ENCODE data around the gene HEY2. TPM values are rescaled to one million over a fixed set of nuclear protein-coding genes. Genes with fewer than 3 reads are reported as not detected.

The HEY2 gene
- total and polyA plus RNA-seq, 2 donors (not counting 1 experiment from before 2014, with no cell fraction given): not detected

DNA sequence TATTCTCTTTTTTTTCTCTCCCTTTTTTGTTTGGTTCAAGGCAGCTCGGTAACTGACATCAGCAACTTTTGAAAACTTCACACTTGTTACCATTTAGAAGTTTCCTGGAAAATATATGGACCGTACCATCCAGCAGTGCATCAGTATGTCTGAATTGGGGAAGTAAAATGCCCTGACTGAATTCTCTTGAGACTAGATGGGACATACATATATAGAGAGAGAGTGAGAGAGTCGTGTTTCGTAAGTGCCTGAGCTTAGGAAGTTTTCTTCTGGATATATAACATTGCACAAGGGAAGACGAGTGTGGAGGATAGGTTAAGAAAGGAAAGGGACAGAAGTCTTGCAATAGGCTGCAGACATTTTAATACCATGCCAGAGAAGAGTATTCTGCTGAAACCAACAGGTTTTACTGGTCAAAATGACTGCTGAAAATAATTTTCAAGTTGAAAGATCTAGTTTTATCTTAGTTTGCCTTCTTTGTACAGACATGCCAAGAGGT lies 10.6 kb downstream of the HEY2 start:
- Histone ChIP-seq H3K4me1 (ENCODE audit: control insufficient read depth, extremely low read depth, insufficient read depth, low read length) (no peaks in the 10 kb centered on the region), H3K9ac (ENCODE audit: insufficient read depth, low read length) (no peak overlapping the region), H4K20me1 (ENCODE audit: control insufficient read depth, extremely low read depth, insufficient read depth, low read length) (no peaks in the 10 kb centered on the region), H3K27me3 (ENCODE audit: control insufficient read depth, insufficient read depth, low read length) (peaks cover 2% of the 10 kb centered on the region), H3K4me2 (ENCODE audit: extremely low read depth, insufficient read depth, low read length) (no peak overlapping the region), H3K79me2 (ENCODE audit: control insufficient read depth, insufficient read depth, low read length) (no peaks in the 10 kb centered on the region), H3K9me3 (ENCODE audit: control insufficient read depth, insufficient read depth, low read depth, low read length) (no peaks in the 10 kb centered on the region), H3K36me3 (ENCODE audit: control insufficient read depth, insufficient read depth, low read length) (no peaks in the 10 kb centered on the region), H2AFZ (ENCODE audit: low read length) (no peak overlapping the region), H3K4me3 (replicated peaks in 1 of 4; ENCODE audit: control extremely low read depth in 1 of 4, insufficient read depth in 1 of 4, low read depth in 3 of 4, low read length in 4 of 4) (no peak overlapping the region), H3K27ac (ENCODE audit: insufficient read depth, low read length) (no peak overlapping the region)
- no peak for DNase-seq (ENCODE audit: low read depth in 2 of 2)
- TF ChIP-seq, protein P1, sequence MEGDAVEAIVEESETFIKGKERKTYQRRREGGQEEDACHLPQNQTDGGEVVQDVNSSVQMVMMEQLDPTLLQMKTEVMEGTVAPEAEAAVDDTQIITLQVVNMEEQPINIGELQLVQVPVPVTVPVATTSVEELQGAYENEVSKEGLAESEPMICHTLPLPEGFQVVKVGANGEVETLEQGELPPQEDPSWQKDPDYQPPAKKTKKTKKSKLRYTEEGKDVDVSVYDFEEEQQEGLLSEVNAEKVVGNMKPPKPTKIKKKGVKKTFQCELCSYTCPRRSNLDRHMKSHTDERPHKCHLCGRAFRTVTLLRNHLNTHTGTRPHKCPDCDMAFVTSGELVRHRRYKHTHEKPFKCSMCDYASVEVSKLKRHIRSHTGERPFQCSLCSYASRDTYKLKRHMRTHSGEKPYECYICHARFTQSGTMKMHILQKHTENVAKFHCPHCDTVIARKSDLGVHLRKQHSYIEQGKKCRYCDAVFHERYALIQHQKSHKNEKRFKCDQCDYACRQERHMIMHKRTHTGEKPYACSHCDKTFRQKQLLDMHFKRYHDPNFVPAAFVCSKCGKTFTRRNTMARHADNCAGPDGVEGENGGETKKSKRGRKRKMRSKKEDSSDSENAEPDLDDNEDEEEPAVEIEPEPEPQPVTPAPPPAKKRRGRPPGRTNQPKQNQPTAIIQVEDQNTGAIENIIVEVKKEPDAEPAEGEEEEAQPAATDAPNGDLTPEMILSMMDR (conservative IDR thresholded peaks at IDR 0.05 in 1 of 2, IDR thresholded peaks at IDR 0.05 in 1 of 2; ENCODE audit: low read depth in 1 of 2, low read length in 2 of 2): no peak
- TF ChIP-seq EZH2 (IDR thresholded peaks at IDR 0.05; ENCODE audit: low read length, missing control alignments): no peak

DNA sequence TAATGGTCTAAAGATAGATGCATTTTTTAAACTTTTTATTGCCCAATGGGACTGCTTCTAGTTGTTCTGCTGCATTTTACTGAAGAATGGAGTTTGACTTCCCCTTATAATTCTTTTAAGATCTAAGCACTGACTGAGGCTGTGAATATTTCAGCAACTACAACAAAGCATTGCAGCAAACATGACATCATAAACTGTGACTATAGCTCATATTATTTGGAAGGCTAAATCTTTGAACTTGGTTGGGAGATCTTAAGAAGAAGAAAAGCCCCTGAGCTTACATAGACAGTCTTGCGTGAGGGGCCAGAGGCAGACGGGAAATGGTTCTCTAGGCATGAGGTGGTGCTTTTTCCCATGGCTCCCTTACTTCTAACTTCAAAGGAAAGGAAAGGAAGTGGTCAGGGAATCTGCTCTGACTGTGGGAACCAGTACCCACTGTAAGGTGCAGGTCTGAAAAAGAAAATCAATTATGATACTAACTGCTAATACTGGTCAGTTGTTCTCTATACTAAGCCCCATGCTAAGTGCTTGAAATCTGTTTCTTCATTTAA lies 14.8 kb downstream of the HEY2 start:
- H3K4me2 ChIP-seq (ENCODE audit: extremely low read depth, insufficient read depth, low read length): no peak overlapping the region
- no peak overlapping the region for H3K9ac ChIP-seq (ENCODE audit: insufficient read depth, low read length)
- peaks cover 7% of the 10 kb centered on the region for H3K27me3 ChIP-seq (ENCODE audit: control insufficient read depth, insufficient read depth, low read length)

DNA sequence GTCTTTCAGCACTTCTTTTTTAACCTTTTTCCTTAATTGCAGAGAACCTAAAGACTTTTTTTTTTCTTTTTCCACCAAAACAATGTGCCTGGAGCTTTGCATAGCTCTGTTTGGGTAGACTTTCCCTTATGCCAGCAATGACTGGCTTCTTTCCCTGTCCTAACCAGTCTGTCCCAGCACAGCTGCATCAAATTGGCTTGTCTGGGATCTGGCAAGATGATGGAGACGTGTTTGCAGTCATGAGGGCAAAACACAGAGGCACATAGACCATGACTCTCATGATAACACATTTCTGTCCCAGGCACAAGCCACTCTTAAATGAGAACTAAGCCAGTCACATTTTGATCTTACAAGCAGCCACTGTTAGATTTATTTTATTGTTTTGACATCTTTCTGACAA lies 16.5 kb downstream of the HEY2 start:
- Histone ChIP-seq H3K27me3 (ENCODE audit: control insufficient read depth, insufficient read depth, low read length) (peaks cover 7% of the 10 kb centered on the region), H3K4me2 (ENCODE audit: extremely low read depth, insufficient read depth, low read length) (no peak overlapping the region), H3K9me3 (ENCODE audit: control insufficient read depth, insufficient read depth, low read depth, low read length) (no peaks in the 10 kb centered on the region), H2AFZ (ENCODE audit: low read length) (no peak overlapping the region), H3K79me2 (ENCODE audit: control insufficient read depth, insufficient read depth, low read length) (no peaks in the 10 kb centered on the region), H3K4me3 (replicated peaks in 1 of 4; ENCODE audit: control extremely low read depth in 1 of 4, insufficient read depth in 1 of 4, low read depth in 3 of 4, low read length in 4 of 4) (no peak overlapping the region), H4K20me1 (ENCODE audit: control insufficient read depth, extremely low read depth, insufficient read depth, low read length) (peaks cover 2% of the 10 kb centered on the region), H3K4me1 (ENCODE audit: control insufficient read depth, extremely low read depth, insufficient read depth, low read length) (no peaks in the 10 kb centered on the region), H3K27ac (ENCODE audit: insufficient read depth, low read length) (no peak overlapping the region), H3K9ac (ENCODE audit: insufficient read depth, low read length) (no peak overlapping the region), H3K36me3 (ENCODE audit: control insufficient read depth, insufficient read depth, low read length) (no peaks in the 10 kb centered on the region)
- DNase-seq (ENCODE audit: low read depth in 2 of 2): no peak
- TF ChIP-seq EZH2 (IDR thresholded peaks at IDR 0.05; ENCODE audit: low read length, missing control alignments): no peak
- TF ChIP-seq, protein P1 (conservative IDR thresholded peaks at IDR 0.05 in 1 of 2, IDR thresholded peaks at IDR 0.05 in 1 of 2; ENCODE audit: low read depth in 1 of 2, low read length in 2 of 2): no peak

More for the DNA sequence above, 14.8 kb downstream of the HEY2 start:
- Histone ChIP-seq H3K4me3 (replicated peaks in 1 of 4; ENCODE audit: control extremely low read depth in 1 of 4, insufficient read depth in 1 of 4, low read depth in 3 of 4, low read length in 4 of 4) (no peak overlapping the region), H3K27ac (ENCODE audit: insufficient read depth, low read length) (no peak overlapping the region), H3K4me1 (ENCODE audit: control insufficient read depth, extremely low read depth, insufficient read depth, low read length) (no peaks in the 10 kb centered on the region), H3K79me2 (ENCODE audit: control insufficient read depth, insufficient read depth, low read length) (no peaks in the 10 kb centered on the region), H3K36me3 (ENCODE audit: control insufficient read depth, insufficient read depth, low read length) (no peaks in the 10 kb centered on the region), H2AFZ (ENCODE audit: low read length) (no peak overlapping the region), H3K9me3 (ENCODE audit: control insufficient read depth, insufficient read depth, low read depth, low read length) (no peaks in the 10 kb centered on the region), H4K20me1 (ENCODE audit: control insufficient read depth, extremely low read depth, insufficient read depth, low read length) (no peaks in the 10 kb centered on the region)
- no peak for DNase-seq (ENCODE audit: low read depth in 2 of 2)
- TF ChIP-seq, protein P1 (conservative IDR thresholded peaks at IDR 0.05 in 1 of 2, IDR thresholded peaks at IDR 0.05 in 1 of 2; ENCODE audit: low read depth in 1 of 2, low read length in 2 of 2): no peak
- no peak for TF ChIP-seq EZH2 (IDR thresholded peaks at IDR 0.05; ENCODE audit: low read length, missing control alignments)
